H9 (cell line): ENCODE results near the gene ZNF425. TPM values are rescaled to one million over a fixed set of nuclear protein-coding genes. Genes with fewer than 3 reads are reported as not detected.
"Not testable (repeated sequence)": the region's sequence is repeated elsewhere in the genome, so short reads cannot be mapped to it uniquely, and the experiment has no call there.

Source experiments
- DNase-seq: peaks from one replicate; pipeline ENCODE4 v3.0.0-alpha.2; 2017
- H2AFZ ChIP-seq: one replicate; pipeline ENCODE4 v1.6.1; 2013; ENCODE audit warnings: mild to moderate bottlenecking, low read length, control low read depth, moderate library complexity
- H2AK5ac ChIP-seq: 2 replicates; pipeline ENCODE4 v1.6.1; 2013; ENCODE audit warnings: low read length, control low read depth, mixed read lengths; ENCODE audit not compliant: insufficient read length
- H2BK120ac ChIP-seq: one replicate; pipeline ENCODE4 v1.6.1; 2013; ENCODE audit warnings: low read depth, mild to moderate bottlenecking, low read length, control low read depth, inconsistent platforms; ENCODE audit not compliant: poor library complexity, severe bottlenecking
- H2BK12ac ChIP-seq: 2 replicates; pipeline ENCODE4 v1.6.1; 2013; ENCODE audit warnings: low read length, control low read depth, mixed read lengths, low read depth; ENCODE audit not compliant: insufficient read length
- H2BK15ac ChIP-seq: 2 replicates; pipeline ENCODE4 v1.6.1; 2013; ENCODE audit warnings: low read depth, low read length, control low read depth
- H2BK20ac ChIP-seq: one replicate; pipeline ENCODE4 v1.6.1; 2013; ENCODE audit warnings: low read depth, mild to moderate bottlenecking, low read length, control low read depth, inconsistent platforms; ENCODE audit not compliant: poor library complexity, severe bottlenecking
- H2BK5ac ChIP-seq: 2 replicates; pipeline ENCODE4 v1.6.1; 2013; ENCODE audit warnings: low read length, control low read depth, mixed read lengths; ENCODE audit not compliant: insufficient read length
- H3K14ac ChIP-seq: 2 replicates; pipeline ENCODE4 v1.6.1; 2013; ENCODE audit warnings: low read length, control low read depth; ENCODE audit not compliant: insufficient read depth
- H3K18ac ChIP-seq: 2 replicates; pipeline ENCODE4 v1.6.1; 2013; ENCODE audit warnings: low read depth, mild to moderate bottlenecking, mixed read lengths, low read length, control low read depth; ENCODE audit not compliant: insufficient read length
- H3K23ac ChIP-seq: 2 replicates; pipeline ENCODE4 v1.6.1; 2013; ENCODE audit warnings: low read length, control low read depth, mixed read lengths, low read depth; ENCODE audit not compliant: insufficient read length
- H3K23me2 ChIP-seq: 2 replicates; pipeline ENCODE4 v1.6.1; 2013; ENCODE audit warnings: low read depth, mild to moderate bottlenecking, mixed read lengths, low read length, control low read depth; ENCODE audit not compliant: insufficient read length, poor library complexity, severe bottlenecking
- H3K27ac ChIP-seq: 2 replicates; pipeline ENCODE4 v1.5.1; 2013; ENCODE audit warnings: low read length, control low read depth, mixed read lengths, low read depth; ENCODE audit not compliant: insufficient read length
- H3K27me3 ChIP-seq: 2 replicates; pipeline ENCODE4 v1.6.1; 2013; ENCODE audit warnings: low read length, control low read depth, inconsistent platforms; ENCODE audit not compliant: insufficient read depth
- H3K4ac ChIP-seq: 2 replicates; pipeline ENCODE4 v1.6.1; 2013; ENCODE audit warnings: low read depth, mild to moderate bottlenecking, control low read depth, inconsistent platforms, low read length, moderate library complexity
- H3K4me1 ChIP-seq: 2 replicates; pipeline ENCODE4 v1.6.1; 2013; ENCODE audit warnings: low read length, control low read depth, inconsistent platforms; ENCODE audit not compliant: insufficient read depth
- H3K4me2 ChIP-seq: 2 replicates; pipeline ENCODE4 v1.6.1; 2013; ENCODE audit warnings: low read length, control low read depth, mixed read lengths; ENCODE audit not compliant: insufficient read length, insufficient read depth
- H3K56ac ChIP-seq: 2 replicates; pipeline ENCODE4 v1.6.1; 2013; ENCODE audit warnings: low read depth, mild to moderate bottlenecking, mixed read lengths, low read length, control low read depth; ENCODE audit not compliant: insufficient read length
- H3K79me1 ChIP-seq: 2 replicates; pipeline ENCODE4 v1.6.1; 2013; ENCODE audit warnings: low read depth, mild to moderate bottlenecking, moderate library complexity, low read length, control low read depth, inconsistent platforms; ENCODE audit not compliant: insufficient read depth, poor library complexity, severe bottlenecking
- H3K79me2 ChIP-seq: 2 replicates; pipeline ENCODE4 v1.6.1; 2013; ENCODE audit warnings: low read length, control low read depth, inconsistent platforms; ENCODE audit not compliant: insufficient read depth
- H3K9ac ChIP-seq: 2 replicates; pipeline ENCODE4 v1.6.1; 2013; ENCODE audit warnings: low read length, control low read depth, mixed read lengths; ENCODE audit not compliant: insufficient read length; ENCODE audit errors: extremely low read depth
- H3K9me3 ChIP-seq: one replicate; pipeline ENCODE4 v1.6.1; 2013; ENCODE audit warnings: low read depth, low read length, inconsistent platforms; ENCODE audit not compliant: control insufficient read depth
- H3T11ph ChIP-seq: one replicate; pipeline ENCODE4 v1.6.1; 2013; ENCODE audit warnings: mild to moderate bottlenecking, low read length, control low read depth, inconsistent platforms
- H4K20me1 ChIP-seq: one replicate; pipeline ENCODE4 v1.6.1; 2013; ENCODE audit not compliant: control insufficient read depth, insufficient read length, insufficient read depth
- H4K5ac ChIP-seq: 2 replicates; pipeline ENCODE4 v1.6.1; 2013; ENCODE audit warnings: low read depth, mild to moderate bottlenecking, mixed read lengths, low read length, control low read depth; ENCODE audit not compliant: insufficient read length
- H4K8ac ChIP-seq: replicated peaks from 2 replicates; pipeline ENCODE4 v1.6.1; 2013; ENCODE audit warnings: low read length, control low read depth, mixed read lengths, low read depth; ENCODE audit not compliant: insufficient read length
- H4K91ac ChIP-seq: 2 replicates; pipeline ENCODE4 v1.6.1; 2013; ENCODE audit warnings: low read depth, mild to moderate bottlenecking, moderate library complexity, mixed read lengths, low read length, control low read depth; ENCODE audit not compliant: insufficient read length
- H3K27ac Mint-ChIP-seq, 3 experiments: 2 replicates in 2 of 3; 3 replicates in 1 of 3; pipeline ENCODE4 v1.8.0; 2020 to 2021; ENCODE audit warnings: mixed read lengths in 3 of 3, mild to moderate bottlenecking in 1 of 3, moderate library complexity in 1 of 3
- H3K27me3 Mint-ChIP-seq: 2 replicates; pipeline ENCODE4 v1.8.0; 2021; ENCODE audit warnings: low read depth, mild to moderate bottlenecking, moderate library complexity, mixed read lengths
- H3K36me3 Mint-ChIP-seq, 3 experiments: 2 replicates in 2 of 3; 3 replicates in 1 of 3; pipeline ENCODE4 v1.8.0; 2020 to 2021; ENCODE audit warnings: low read depth in 3 of 3, mixed read lengths in 3 of 3; ENCODE audit not compliant: insufficient read depth in 1 of 3
- H3K4me1 Mint-ChIP-seq, 2 experiments: 2 replicates each; pipeline ENCODE4 v1.8.0; 2020; ENCODE audit warnings: mixed read lengths in 2 of 2
- H3K4me3 Mint-ChIP-seq, 2 experiments: 2 replicates in 1 of 2; 3 replicates in 1 of 2; pipeline ENCODE4 v1.8.0; 2020 to 2021; ENCODE audit warnings: mild to moderate bottlenecking in 2 of 2, mixed read lengths in 2 of 2, moderate library complexity in 1 of 2
- H3K9me3 Mint-ChIP-seq, 2 experiments: 2 replicates in 1 of 2; 3 replicates in 1 of 2; pipeline ENCODE4 v1.8.0; 2020; ENCODE audit warnings: mild to moderate bottlenecking in 2 of 2, mixed read lengths in 2 of 2, moderate library complexity in 1 of 2
- WGBS: extraction: QIAGEN DNeasy Blood & Tissue Kit; methylation state at CpG from one replicate; pipeline ENCODE4 v1.1.7; 2013; ENCODE audit warnings: missing lambda C conversion rate, low lambda C conversion rate, mixed read lengths; ENCODE audit not compliant: insufficient read length; ENCODE audit errors: extremely low coverage; 5-methylcytosine and 5-hydroxymethylcytosine counted together
- total RNA-seq: library from RNA; stranded (reverse); gene quantifications from 2 replicates; pipeline ENCODE4 v1.2.1, GENCODE V29; 2021
- TF ChIP-seq, protein P1 (sequence below): fragments of 200-600 bp; sonication (generic); conservative IDR thresholded peaks from 3 replicates; pipeline ENCODE4 v1.8.0; 2021; ENCODE audit warnings: antibody characterized with exemption, mild to moderate bottlenecking

ZNF425 gene
- total RNA-seq, 1 experiment from 2014 or later, result 5.4 TPM

DNA sequence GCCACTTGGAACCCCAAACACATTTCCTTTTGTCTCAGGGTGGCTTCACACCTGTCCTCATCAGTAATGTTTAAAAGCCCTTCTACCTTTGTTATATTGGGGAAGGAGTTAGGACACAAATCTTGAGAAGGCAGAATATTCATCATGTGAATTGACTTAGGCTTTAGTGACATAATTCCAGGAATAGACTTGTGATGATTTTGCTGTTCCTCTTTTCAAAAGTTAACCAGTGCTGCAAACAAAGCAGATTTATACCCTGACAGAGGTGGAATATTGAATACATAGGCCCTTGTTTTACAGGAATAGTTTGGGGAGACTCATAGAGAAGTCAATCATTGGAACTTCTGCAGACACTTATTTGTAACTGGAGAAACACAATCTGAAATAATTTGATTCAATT lies 62.6 kb downstream of the ZNF425 start:
- no peak for DNase-seq
- Histone ChIP-seq H3K56ac (no peak overlapping the region), H3T11ph (no peak overlapping the region), H4K20me1 (no peaks in the 10 kb centered on the region), H2BK12ac (no peak overlapping the region), H3K23ac (no peak overlapping the region), H3K27ac (no peak overlapping the region), H4K5ac (no peak overlapping the region), H3K79me1 (no peaks in the 10 kb centered on the region), H3K9me3 (no peaks in the 10 kb centered on the region), H3K9ac (no peak overlapping the region), H2AK5ac (no peak overlapping the region), H3K27me3 (no peaks in the 10 kb centered on the region), H2AFZ (no peak overlapping the region), H3K23me2 (peaks cover 5% of the 10 kb centered on the region), H3K14ac (no peak overlapping the region), H3K4ac (no peak overlapping the region), H2BK120ac (no peak overlapping the region), H3K4me1 (no peaks in the 10 kb centered on the region), H2BK15ac (no peak overlapping the region), H2BK20ac (no peak overlapping the region), H3K79me2 (no peaks in the 10 kb centered on the region), H4K91ac (no peak overlapping the region), H3K4me2 (no peak overlapping the region), H2BK5ac (no peak overlapping the region), H3K18ac (no peak overlapping the region), H4K8ac (no peak overlapping the region)
- TF ChIP-seq, protein P1, sequence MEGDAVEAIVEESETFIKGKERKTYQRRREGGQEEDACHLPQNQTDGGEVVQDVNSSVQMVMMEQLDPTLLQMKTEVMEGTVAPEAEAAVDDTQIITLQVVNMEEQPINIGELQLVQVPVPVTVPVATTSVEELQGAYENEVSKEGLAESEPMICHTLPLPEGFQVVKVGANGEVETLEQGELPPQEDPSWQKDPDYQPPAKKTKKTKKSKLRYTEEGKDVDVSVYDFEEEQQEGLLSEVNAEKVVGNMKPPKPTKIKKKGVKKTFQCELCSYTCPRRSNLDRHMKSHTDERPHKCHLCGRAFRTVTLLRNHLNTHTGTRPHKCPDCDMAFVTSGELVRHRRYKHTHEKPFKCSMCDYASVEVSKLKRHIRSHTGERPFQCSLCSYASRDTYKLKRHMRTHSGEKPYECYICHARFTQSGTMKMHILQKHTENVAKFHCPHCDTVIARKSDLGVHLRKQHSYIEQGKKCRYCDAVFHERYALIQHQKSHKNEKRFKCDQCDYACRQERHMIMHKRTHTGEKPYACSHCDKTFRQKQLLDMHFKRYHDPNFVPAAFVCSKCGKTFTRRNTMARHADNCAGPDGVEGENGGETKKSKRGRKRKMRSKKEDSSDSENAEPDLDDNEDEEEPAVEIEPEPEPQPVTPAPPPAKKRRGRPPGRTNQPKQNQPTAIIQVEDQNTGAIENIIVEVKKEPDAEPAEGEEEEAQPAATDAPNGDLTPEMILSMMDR, result no peak
- H3K4me3 Mint-ChIP-seq, result no peak overlapping the region; a peak in 1 of 5 replicates
- H3K4me1 Mint-ChIP-seq, result peaks cover 3 to 8% of the 10 kb centered on the region in 2 experiments; a peak in 2 of 4 replicates
- H3K27me3 Mint-ChIP-seq, result no peaks in the 10 kb centered on the region
- H3K9me3 Mint-ChIP-seq, result no peaks in the 10 kb centered on the region
- H3K27ac Mint-ChIP-seq, result peak overlapping the region in 1 of 3 experiments; percentile 27; a peak in 1 of 7 replicates
- H3K36me3 Mint-ChIP-seq, result peaks cover 3 to 12% (median 7%) of the 10 kb centered on the region in 3 experiments; a peak in 6 of 7 replicates

DNA sequence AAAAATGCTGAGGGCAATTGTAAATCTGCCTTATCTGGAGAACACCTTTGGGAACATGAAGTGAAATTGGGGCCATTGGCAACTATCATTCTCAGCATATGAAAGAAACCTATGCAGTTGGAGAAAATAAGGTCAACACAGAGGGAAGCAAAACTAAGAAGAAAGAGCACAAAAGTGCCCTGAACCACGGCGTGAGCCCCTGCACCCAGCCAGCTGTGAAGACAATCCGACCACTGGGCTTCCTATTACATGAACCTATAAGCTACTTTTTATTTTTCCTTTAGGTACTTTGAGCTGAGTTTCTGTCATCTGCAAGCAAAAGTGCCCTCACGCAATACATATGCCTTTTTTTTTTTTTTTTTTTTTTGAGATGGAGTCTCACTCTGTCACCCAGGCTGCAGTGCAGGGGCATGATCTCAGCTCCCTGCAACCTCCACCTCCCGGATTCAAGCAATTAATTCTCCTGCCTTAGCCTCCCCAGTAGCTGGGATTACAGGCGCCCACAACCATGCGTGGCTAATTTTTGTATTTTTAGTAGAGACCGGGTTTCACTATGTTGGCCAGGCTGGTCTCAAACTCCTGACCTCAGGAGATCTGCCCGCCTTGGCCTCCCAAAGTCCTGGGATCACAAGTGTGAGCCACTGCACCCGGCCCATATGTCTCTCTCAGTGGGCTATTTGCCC lies 63.8 kb downstream of the ZNF425 start:
- H2BK120ac ChIP-seq, H2AK5ac ChIP-seq, H4K91ac ChIP-seq, H2BK20ac ChIP-seq, H3K79me2 ChIP-seq, H3K14ac ChIP-seq, H3K18ac ChIP-seq, H2BK5ac ChIP-seq, H3K4me1 Mint-ChIP-seq, H4K8ac ChIP-seq, H3K27me3 Mint-ChIP-seq, H3T11ph ChIP-seq, H3K23me2 ChIP-seq, H3K9me3 Mint-ChIP-seq, H3K9ac ChIP-seq, H3K27ac ChIP-seq, H2BK12ac ChIP-seq, H3K4ac ChIP-seq, H2BK15ac ChIP-seq, H4K20me1 ChIP-seq, H2AFZ ChIP-seq, H3K4me2 ChIP-seq, H3K27me3 ChIP-seq, H3K36me3 Mint-ChIP-seq, H3K23ac ChIP-seq, H3K9me3 ChIP-seq, H4K5ac ChIP-seq, H3K56ac ChIP-seq, H3K4me1 ChIP-seq, H3K79me1 ChIP-seq, DNase-seq, H3K4me3 Mint-ChIP-seq: not testable (repeated sequence)
- WGBS, result no CpG with 5 or more reads among the region's 10 CpGs
- peak overlapping the region in 1 of 3 experiments; percentile 40; a peak in 1 of 7 replicates for H3K27ac Mint-ChIP-seq
